Measurements from ENCODE around the gene MAML2.

Gene MAML2

DNA sequence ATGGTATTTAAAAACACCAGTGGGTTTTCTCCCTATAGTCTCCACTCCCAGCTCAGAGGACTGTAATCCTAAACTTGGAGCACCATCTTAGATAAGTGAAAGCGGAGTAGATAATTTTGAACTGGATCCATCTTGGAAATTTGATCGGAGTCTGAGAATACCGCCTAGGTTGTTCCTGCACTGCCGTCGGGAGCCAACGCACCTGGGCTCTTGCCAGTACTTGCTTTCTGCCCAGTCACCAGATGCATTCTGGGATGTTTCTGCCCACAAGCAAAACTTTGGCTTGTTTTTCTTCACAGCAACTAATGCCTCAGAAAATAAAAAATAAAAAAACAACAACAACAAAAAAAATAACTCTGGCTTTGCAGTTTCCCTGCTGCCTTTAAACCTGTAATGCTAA is 306.1 kb downstream of the MAML2 start:
- DNase-seq (ENCODE audit: low read depth), result no peak

DNA sequence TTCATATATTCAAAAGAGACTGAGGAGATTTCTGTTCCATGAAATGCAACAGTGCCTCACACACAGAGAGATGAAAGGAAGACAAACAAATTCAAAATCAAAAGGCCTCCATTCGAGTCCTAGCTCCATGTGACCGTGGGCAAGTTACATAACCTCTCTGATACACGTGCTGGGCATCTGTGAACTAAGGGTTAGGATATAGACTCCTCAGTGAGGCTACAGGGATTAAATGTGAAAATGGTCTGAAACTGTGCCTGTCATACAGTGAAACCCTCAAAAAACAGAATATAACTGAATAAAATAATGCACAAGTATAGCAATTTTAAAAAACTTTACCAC is 307.3 kb downstream of the MAML2 start:
- no peak for DNase-seq (ENCODE audit: low read depth)

DNA sequence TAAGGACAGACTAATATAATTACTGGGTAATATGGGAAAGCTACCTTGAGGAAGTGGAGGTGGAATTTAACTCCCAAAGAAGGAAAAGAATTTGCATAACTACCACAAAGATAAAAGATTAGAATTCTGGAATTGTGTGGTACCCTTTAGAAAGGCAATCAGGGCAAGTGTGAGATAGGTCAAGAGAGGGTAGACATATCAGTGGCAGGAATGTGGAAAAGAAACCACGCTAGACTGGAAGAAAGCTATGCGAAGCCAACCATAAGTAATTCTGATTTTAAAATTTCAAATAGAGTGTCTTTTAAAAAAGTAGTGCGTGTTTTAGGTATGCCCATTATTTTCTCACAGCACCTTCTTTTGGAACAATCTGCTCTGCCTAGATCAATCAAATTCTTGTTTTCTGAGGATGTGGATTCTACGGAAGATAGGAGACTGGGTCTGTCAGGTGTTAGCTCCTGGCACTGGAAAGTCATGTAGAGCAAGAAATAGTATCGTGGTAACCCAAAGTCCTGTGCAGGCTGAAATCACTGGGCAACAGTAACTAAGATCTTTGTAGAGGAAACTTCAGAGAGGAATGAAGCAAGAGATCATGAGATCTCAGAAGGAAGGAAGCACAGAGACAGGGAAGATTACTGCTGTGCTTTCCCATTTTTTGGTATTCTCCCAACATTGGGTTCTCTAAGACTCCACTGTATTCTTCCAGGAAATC is 307.8 kb downstream of the MAML2 start:
- no peak for DNase-seq (ENCODE audit: low read depth)

DNA sequence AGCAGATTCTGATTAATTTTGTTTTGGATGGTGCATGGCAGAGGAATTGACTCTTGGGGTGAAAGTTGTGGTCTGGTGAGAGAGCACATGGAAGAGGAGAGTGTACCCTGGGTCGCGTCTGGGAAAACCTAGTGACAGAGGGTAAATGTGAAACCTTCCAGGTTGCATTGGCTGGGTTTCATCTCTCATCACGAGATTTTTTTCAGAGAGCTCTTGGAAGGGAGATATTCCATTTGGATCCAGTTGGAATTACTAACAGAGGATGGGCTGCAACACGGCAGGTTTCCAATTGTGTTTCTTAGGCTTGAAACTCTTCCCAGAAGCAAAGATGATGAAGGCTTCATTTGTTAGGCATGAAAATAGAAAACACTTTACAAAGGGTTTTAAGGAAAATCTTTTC is 309.4 kb downstream of the MAML2 start:
- DNase-seq (ENCODE audit: low read depth), result no peak

DNA sequence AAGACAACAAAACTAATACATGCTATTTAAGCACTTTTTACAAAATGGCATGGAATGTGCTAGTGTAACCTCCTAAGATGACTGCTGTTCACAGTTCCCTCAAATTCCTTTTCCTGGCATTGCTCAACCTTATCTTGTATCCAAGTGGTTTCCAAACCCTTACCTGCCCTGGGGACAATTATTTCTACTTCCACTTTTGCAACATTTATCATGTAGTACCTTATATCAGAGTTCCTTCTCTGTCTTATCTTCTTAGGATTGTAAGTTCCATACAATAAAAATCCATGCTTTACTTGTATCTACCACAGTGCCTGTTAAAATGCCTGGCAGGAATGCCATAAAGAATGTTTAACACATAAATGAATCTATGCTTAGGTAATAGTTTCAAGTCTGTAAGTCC is 309.9 kb downstream of the MAML2 start:
- DNase-seq (ENCODE audit: low read depth), result no peak

DNA sequence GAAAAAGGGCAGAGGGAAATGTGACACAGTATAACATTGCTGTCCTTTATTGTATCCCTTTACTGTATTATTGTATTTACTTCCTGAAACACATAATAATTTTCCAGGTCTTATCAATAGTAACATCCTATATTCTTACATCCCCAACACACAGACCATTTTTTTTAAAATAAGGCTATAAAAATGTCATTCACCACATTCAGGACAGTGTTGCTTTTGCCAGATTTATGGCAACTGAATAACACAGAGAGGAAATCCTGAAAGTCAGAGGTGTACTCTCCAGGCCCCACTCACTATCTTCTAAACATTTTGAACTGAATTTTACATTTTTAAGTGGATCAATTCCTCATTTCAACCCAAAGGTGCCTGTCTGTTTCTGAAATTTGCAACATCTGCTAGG is 314.2 kb downstream of the MAML2 start:
- DNase-seq (ENCODE audit: low read depth), result no peak

DNA sequence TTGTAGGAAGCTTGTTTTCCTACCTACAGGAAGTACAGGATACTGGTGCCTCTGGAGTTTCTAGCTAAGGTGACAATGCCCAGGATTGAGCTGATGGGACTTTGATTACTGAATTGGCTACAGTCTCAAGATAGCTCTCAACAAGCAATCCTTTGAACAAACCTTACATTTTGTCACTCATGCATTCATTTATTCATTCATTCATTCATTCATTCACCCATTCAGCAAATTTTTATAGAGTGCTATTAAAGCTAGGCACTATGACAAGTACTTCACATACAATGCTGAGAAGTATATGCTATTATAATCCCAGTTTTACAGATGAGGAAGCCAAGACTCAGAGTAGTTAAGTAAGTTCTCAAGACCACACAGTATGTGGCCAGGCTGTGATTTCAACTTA is 316.0 kb downstream of the MAML2 start:
- DNase-seq (ENCODE audit: low read depth), result no peak

DNA sequence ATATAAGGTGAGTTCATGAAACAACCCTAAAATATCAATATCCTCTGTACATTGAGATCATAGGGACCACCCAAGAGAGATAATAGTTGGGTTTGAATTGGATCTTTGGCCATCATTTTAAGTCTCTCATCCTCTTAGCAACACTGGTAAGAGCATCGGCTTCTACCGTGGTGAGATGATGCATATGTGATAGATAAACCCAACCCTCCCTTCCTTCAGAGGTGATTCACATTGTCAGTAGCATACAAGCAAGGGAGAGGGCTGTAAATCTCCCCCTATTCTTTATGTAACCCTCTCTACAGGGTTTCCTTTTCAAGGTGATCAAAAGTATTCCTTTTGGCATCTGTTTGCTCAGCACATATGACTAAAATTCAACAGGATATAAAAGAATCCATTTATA is 316.7 kb downstream of the MAML2 start:
- no peak for DNase-seq (ENCODE audit: low read depth)

DNA sequence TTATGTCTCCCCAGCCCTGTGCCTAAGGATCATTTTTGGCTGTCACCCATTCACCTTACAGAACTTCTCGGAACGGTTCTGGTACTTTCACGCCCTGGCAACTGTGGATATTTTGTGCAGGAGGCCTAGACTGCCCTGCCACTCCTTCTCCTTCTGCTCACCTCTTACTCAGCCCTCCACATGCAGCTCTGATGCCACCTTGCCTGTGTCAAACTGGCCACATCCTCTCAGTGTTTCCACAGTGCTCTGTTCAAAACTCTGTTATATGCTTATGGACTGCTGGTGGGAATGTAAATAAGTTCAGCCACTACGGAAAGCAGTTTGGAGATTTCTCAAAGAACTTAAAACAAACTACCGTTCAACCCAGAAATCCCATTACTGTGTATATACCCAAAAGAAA is 318.3 kb downstream of the MAML2 start:
- DNase-seq (ENCODE audit: low read depth), result no peak

DNA sequence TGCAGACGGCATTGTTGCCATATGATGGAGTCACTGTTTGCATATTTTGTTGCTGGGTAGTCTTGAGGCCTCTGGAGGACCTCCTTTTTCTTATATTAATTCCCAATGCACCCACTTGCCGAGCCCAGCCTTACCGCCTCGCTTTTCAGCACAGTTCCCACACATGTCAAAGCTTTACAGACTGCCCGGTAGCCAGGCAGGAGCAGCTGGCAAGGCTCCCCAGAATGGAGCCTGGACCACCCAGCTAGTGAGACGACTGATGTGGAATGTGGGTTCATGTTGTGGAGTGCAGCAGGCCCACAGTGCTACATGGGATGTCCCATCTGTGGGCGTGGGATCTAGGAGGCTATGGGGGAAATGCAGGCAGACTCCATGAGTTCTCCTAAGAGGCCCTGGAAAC is 319.7 kb downstream of the MAML2 start:
- no peak for DNase-seq (ENCODE audit: low read depth)

DNA sequence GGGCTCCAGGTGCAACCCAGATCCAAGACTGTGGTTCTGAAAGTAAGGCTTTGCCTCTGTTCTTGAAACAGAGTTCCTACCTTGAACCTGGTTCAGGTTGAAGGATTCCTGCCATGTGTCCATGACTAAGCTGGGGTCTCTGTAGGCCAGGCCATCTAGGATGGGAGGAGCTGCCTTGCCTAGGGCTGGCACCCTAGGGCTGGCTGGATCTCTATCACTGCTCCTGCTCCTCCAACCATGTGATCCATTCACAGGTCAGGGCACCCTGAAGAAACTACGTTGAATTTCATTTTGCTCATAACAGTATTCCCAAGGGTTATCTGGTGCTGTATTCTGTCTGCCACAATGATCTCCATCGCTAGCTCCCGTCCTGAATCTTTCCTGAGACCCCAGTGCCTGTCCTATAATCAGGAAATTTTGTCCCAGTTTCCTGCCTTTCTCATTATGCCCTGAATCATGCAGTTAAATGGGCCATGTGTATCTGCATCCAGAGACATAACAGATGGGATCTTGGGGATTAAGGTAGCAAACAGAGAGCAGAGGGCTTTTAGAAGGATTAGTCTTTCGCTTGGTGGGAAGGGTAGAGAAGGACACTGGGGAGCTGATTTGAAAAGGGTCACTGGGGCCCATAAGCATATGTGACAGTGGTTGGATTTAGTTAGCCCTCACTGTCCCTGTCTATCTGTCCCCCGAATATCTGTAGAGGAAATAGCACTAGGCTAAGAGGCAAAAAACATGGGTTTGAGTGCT is 320.9 kb downstream of the MAML2 start:
- no peak for DNase-seq (ENCODE audit: low read depth)

DNA sequence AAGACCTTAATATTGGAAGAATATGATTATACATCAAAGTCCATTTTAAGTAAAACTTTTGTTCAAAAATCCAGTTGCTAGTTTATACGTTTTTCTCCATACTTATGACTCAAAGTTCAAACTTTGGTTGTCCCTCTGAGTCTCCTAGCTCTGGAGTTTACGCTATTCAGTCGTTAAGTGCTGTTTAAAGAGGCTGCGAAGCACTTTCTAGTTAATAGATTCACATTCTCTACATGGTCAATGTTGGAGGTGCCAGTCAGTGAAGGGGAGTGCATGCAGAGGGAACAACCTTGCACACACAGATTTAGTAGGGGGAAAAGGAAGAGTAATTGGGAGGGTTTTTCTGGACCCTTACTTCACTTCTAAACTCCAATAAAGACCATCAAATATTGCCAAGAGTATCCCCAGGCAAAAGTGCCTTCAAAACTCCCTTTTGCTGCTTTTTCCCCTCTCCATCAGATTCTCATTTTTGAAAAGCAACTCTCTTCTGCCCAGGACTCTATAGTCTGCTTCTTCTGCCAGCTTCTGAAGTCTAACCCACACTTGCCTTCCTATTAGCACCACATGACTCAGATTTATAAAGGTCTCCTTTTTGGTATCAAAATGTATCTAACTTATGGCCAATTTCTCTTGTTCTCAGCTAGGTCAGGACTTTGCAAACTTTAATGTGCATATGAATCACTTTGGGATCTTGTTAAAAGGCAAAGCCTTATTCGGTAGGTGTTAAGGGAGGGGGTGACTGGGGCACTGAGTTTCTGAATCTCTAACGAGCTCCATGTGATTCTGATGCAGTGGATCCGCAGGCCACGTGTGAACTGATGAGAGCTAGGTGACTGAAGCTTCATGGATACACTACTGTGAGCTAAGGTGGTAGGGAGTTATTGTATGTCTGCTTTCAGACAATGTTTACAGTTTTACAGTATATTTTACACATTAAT is 322.9 kb downstream of the MAML2 start:
- no peak for DNase-seq (ENCODE audit: low read depth)

DNA sequence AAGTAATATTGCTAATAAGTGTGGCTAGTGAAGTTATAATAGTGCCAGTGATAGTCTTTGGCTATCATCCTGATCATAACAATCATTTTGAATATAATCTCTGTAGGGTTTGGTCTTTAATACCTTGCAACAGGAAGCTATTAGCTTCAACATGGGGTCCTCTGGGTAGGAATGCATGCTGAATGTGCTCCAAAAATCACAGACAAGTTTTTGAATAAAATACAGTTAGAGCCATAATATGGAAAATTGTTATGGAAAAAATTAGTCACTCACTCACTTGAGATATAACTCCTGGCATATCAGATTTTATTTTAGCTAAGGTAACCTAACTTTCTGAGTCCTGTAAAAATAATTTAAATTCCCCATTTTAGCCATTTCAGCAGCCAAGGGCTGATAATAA is 323.7 kb downstream of the MAML2 start:
- DNase-seq (ENCODE audit: low read depth), result no peak

DNA sequence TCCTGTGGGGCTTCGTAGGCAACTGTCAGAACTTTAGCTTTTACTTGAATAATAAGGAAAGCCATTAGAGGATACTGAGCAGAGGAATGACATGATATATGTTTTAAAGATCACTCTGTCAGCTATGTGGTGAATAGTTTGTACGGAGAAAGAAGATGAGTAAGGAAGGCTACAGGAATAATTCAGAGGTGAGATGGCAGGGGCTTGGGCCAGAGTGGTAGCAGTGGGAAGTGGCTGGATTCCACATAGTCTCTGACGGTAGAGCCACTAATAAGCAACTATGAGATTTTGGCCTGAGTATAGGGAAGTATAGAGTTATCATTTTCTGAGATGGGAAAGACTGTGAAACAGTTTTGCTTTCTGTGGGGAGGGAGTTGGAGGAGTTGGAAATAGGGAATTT is 325.1 kb downstream of the MAML2 start:
- no peak for DNase-seq (ENCODE audit: low read depth)

DNA sequence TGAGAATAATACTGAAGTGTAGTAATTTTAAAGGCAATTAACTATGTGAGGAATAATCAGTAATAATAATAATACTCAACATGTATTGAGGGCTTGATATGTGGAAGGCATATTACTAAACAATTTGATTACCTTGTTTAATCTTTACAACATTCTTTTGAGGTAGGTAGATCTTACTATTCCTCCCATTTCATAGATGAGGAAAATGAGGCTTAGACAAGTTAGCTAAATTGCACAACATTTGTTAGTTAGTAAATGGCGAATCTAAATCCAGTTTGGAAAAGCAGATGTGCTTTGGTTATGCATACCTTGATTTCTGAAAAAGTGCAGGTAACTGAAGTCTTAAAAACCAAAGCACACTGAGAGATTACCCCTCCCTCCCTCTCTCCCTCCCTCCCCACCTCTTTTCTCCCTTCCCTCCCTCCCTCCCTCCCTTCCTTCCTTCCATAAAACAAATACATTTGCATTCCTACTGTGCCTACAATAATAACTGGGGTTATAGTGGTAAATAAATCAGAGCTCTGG is 326.0 kb downstream of the MAML2 start:
- no peak for DNase-seq (ENCODE audit: low read depth)

DNA sequence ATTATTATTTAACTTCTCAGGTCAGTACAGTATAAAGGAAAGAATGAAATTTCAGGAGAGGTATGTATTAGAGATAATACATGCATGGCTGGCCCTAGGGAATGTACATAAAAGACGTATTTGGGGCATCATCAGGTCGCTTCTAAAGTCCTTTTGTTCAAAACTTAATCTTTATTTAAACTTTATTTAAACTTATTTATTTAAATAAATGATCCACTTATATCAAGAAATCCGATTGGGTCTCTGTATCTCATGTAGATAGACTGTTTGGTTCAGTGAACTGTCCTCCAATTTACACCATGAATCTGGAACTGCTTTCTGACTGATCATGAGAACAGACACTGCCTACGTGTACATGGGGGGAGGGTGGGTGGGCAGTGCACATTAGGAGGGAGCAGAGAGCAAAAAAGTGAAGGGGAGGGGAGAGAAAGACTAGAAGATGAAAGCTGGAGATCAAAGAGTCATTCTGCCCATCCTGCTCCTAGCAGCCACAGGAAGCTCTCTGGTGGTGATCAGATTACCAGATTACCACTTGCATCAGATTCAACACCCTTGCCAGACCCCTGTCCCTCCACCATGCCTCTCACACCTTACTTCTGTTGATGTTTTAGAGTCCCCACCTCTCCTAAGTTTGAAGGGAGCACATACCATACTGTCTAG is 327.0 kb downstream of the MAML2 start:
- no peak for DNase-seq (ENCODE audit: low read depth)

DNA sequence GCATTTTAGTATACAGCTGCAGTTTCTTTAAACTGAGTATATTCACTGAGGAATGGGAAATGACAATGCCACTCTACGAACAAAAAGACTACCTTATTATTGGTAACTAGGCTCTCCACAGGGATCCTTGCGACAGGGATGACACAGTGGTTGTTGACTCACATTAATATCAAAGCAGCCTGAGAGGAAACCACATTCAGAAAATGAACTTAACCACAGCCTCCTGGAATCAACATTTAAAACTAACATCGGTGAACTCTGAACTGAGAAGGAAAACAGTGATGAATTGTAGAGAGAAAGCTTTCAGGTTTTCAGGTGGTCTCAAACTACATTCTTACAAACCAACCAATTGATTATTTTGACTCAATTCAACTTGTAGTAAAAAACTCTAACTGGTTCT is 328.8 kb downstream of the MAML2 start:
- DNase-seq (ENCODE audit: low read depth), result no peak

DNA sequence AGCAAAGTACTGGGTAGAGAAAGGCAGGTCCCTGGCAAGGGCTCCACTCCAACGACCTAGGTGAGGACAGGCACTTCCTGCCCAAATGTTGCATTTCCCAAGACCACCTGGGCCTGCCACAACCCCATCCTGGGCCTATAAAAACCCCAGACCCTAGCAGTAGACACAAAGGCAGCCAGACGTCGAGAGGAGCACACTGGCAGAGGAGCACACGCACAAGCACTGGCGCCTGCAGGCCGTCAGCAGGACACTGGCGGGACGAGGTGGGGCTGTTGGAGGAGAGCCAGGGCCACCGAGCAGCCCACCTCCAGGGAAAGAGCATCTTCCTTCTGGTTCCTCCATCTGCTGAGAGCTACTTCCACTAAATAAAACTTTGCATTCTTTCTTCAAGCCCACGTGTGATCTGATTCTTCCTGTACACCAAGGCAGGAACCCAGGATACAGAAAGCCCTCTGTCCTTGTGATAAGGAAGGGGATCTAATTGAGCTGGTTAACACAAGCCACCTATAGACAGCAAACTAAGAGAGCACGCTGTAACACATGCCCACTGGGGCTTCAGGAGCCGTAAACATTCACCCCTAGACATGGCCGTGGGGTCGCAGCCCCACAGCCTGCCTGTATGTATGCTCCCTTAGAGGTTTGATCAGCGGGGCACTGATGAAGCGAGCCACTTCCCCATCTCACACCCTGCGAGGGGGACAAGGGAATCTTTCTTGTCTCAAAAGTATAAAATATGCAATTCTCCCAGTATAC is 329.4 kb downstream of the MAML2 start:
- DNase-seq (ENCODE audit: low read depth), result no peak

DNA sequence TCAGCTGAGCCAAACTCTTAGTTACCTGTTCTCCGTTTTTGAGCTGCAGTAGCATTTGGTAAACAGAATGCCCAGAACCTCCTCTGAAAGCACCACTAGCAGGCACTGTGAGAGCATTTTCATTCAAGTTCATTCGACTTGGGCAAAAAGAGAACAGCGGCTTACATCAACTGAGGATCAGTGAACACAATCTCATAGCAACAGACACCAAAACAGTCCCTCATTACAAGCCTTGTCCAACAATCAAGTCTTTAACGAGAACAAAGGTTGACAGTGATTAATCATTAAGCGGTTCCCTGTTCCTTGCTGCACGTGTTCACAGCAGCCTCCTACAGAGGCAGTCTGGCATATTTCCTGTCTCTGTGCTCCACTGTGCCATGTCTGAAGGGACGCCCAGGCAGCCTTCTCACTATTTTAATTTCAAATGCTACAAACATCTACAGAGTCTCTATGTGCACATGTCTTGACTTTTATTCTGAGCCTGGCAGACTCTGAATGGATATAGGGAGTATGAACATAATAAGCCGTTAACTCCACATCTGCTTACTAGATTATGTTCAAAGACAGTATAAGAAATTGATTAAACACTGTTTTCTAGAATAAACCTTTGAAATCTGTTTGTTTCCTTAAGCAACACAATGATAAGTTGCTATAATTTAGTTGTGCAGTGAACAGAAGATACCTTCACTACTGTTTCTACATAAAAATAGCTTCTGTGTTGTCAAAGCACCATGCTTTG is 330.7 kb downstream of the MAML2 start:
- DNase-seq (ENCODE audit: low read depth), result no peak

DNA sequence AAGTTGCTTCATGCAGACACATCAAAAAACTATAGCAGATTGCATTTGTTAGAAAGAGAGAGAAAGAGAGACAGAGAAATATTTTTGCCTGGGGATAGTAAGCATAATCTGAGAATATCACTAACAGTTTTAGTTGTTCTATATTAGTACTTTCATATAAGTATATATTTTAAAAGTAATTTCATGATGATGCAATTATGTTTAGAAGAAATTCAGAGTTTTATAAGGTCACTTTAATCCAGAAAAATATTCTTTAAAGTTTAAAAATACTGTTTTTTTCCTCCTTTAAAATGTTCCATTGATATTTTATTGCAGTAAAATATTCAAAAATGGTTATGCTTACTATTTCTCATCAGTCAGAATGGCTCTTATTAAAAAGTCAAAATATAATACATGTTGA is 332.3 kb downstream of the MAML2 start:
- no peak for DNase-seq (ENCODE audit: low read depth)

All from stimulated activated CD8-positive, alpha-beta memory T cell treated with anti-CD3 and anti-CD28 coated beads, Interleukin-12 subunit alpha, Interleukin-12 subunit beta, amount 100 ng/mL, for 1 hour (primary cell).